C1 segment of cervical spinal cord (tissue), 14 donors: ENCODE results near the gene ZNF469.

Experiments used
- DNase-seq, 14 donors: peaks; one replicate each; lab custom pipeline; 2025; lab: John Stamatoyannopoulos, UW

The ZNF469 gene

GRCh38 chr16:88391144-88391850, 8.5 kb downstream of the ZNF469 start:
- peak in 7 of 14 donors; percentile 28 to 51 (median 40) for DNase-seq

- DNase-seq = no peak
These were observed 9.4 kb downstream of the ZNF469 start for GRCh38 chr16:88392111-88392510.

- no peak for DNase-seq
These were observed 9.9 kb downstream of the ZNF469 start for GRCh38 chr16:88392616-88393015.

- DNase-seq = peak in 7 of 14 donors; percentile 22 to 63 (median 41)
These were observed 10.3 kb downstream of the ZNF469 start for GRCh38 chr16:88393034-88393433.

- DNase-seq = no peak
These were observed 10.8 kb downstream of the ZNF469 start for GRCh38 chr16:88393571-88393970.

- no peak for DNase-seq
These were observed 11.7 kb downstream of the ZNF469 start for GRCh38 chr16:88394426-88394825.

- no peak for DNase-seq
These were observed 13.2 kb downstream of the ZNF469 start for GRCh38 chr16:88395669-88396584.

- no peak for DNase-seq
These were observed 15.6 kb downstream of the ZNF469 start for GRCh38 chr16:88398170-88398873.

- no peak for DNase-seq
These were observed 16.1 kb downstream of the ZNF469 start for GRCh38 chr16:88398874-88399178.

- no peak for DNase-seq
These were observed 17.4 kb downstream of the ZNF469 start for GRCh38 chr16:88400186-88400585.

- no peak for DNase-seq
These were observed 19.0 kb downstream of the ZNF469 start for GRCh38 chr16:88401604-88402246.

GRCh38 chr16:88402551-88403240, 19.9 kb downstream of the ZNF469 start:
- DNase-seq = no peak

- no peak for DNase-seq
These were observed 21.2 kb downstream of the ZNF469 start for GRCh38 chr16:88403794-88404581.

- DNase-seq = no peak
These were observed 22.0 kb downstream of the ZNF469 start for GRCh38 chr16:88404769-88405168.

- DNase-seq = peak in 2 of 14 donors; percentile 10 to 28
These were observed 22.7 kb downstream of the ZNF469 start for GRCh38 chr16:88405216-88406060.

GRCh38 chr16:88406096-88407041, 23.6 kb downstream of the ZNF469 start:
- peak in 3 of 14 donors; percentile 27 to 31 (median 30) for DNase-seq

- DNase-seq = no peak
These were observed 24.3 kb downstream of the ZNF469 start for GRCh38 chr16:88407042-88407420.

GRCh38 chr16:88407807-88408206, 25.0 kb downstream of the ZNF469 start:
- DNase-seq = no peak
